Activated effector memory CD4-positive, alpha-beta T cell treated with anti-CD3 and anti-CD28 coated beads, Interleukin-2, amount 50 U/mL, for 16 hours (primary cell): Measurements from ENCODE around the gene SLC9A5.

ENCODE experiments used
- DNase-seq: peaks from one replicate; pipeline ENCODE4 v3.0.0-alpha.2; 2020

Gene SLC9A5

DNA sequence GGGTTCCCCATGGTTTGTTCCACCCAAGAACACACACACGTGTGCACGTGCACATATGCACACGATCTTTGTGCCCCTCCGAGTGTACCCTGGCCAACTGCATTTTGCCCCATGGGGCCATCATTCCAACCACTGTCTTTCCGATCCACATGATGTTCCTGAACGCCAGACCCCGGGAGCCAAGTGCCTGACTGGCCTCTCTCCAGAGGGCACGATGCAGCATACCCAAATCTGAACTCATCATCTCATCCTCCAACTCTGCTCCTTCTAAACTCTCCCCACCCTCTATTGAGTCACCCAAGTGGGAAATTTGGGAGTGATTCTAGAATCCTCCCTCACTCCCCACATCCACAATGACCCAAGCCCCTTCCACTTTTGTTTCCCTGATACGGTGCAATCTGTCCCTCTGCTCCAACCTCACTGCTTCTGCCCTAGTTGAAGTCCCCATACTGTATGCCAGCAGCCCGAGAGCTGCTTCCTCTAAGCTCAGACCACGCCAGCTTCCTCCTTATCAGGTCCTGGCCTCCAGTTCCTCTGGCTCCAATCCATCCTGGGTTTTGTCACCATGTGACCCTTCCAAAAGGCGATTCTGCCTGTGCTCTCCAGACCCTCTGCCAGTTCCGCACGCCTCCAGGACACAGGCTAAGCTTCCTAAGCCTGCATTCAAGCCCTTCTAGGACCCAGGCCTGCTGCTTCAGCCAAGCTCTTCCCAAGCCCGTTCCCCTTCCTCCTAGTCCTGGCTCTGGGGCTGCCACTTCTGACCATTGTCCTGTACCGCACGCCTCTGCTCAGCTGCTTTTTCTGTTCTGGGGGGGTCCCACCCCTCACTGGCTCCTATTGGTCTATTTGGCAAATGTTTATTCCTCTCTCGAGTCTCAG, 31.9 kb upstream of the SLC9A5 start:
- DNase-seq: no peak

DNA sequence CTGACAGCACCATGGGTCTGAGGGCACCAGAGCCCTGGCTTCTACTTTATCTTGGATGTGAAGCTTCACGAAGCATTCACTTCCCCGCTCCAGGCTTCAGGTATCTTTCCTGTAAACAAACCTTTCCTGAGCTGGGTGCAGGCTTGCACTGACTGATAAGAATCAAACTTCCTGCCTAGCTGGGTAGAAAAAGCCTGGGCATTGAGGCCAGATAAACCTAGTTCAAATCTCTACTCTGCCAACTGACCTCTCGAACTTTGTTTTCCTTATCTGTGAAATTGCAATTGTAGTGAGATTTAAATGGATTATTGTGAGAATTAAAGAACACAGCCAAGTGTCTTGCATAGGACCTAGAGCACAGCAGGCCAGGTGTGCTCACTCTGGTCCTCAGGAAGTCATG, 24.8 kb upstream of the SLC9A5 start:
- no peak for DNase-seq

DNA sequence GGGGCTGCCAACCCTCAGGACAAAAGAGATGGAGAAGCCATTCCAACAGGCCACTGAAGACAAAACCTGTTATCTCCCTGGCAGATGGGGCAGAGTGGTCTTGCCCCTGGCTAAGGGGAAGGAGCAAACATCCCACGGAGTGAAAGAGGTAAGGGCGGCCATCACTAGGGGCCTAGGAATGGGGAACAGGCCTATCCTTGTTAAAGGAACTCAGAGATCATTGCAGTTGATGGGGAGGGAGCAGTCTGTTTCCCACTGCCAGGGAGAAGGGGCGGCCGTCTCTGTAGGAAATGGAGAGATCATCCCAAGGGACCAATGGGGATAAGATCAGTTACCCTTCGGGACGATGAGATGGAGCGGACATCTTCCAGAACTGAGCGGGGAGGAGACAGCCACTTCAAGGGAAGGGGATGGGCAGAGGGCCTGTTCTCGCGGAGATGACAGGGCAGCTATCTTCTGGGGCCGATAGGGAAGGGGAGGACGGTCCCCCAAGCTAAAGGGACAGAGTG, 22.4 kb upstream of the SLC9A5 start:
- DNase-seq: no peak

DNA sequence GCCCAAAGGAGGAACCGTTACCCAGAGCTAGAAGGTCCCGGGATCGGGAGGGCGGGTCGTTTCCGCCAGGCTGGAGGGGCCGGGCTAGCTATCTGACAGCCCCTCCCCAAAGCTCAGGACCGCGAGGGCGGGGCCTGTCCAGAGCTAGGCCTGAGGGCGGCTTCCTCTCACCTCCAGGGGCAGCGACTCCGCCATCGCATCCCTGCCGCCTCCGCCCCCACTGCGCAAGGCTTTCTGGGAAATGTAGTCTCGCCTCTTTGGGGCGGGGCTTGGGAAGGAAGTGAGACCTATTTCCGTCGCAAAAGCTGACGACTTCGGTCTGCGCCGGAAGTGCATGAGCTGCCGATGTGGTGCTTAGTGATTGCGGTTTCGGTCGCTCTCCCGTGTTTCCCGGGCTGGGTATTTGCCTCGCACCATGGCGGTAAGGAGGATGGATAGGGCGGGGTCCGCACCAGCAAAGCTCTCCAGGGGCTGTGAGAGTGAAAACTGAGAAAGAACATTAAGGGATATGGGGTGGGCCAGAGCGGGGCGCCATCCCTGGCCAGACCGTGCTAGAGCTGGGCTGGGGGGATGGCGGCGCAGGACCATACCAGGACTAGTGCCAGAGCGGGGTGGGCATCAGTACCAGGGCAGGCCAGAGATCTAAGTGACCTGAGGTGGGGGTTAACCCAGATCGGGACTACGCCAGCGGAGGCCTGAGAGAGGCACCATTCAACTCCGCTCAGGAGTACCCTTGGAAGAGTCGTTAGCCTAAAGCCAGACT, 21.8 kb upstream of the SLC9A5 start, which contains the start of gene TMEM208:
TMEM208 (plus strand) TSS at position 327 of the 763 bp plus-strand sequence; CDS start at position 416, 89 bp downstream.
- DNase-seq: peak; percentile 99

DNA sequence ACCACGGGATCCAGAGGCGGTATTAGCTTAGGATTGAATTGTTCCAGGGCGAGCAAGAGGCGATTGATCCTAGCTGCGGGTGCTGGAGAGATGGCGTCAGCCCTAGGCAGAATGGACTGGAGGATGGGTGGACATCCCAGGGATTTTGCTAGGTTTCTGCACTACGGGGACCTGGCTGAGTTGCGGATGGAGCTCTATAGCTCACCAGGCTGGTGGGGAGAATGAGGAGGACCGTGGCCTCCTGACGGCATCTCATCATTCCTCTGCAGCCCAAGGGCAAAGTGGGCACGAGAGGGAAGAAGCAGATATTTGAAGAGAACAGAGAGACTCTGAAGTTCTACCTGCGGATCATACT, 21.2 kb upstream of the SLC9A5 start:
- no peak for DNase-seq

DNA sequence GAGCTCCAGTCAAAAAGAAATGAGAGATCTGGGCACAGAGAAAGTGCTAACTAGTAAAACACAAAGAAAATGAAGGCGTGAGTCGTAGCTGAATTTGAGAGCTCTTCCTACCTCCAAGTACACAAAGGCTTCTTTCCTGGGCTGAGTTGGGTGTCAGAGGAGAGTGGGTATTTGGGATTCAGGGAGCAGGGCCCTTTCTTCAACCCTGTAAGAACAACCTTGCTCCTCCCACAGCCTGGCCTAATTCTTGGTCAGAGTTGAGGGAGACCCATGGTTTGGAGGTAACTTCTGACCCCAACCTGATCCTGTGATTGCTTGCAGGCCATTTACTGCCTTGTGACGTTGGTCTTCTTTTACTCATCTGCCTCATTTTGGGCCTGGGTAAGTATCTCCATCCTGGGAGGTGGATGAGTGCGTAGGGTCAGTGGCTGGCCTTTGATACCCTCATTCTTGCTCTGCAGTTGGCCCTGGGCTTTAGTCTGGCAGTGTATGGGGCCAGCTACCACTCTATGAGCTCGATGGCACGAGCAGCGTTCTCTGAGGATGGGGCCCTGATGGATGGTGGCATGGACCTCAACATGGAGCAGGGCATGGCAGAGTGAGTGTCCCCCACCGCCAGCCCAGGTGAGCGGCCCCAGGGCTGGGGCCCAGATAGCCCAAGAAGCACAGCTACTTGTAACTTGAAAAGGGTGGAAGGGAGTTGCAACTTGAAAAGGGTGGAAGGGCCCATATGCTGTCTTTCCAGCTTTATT, 20.6 kb upstream of the SLC9A5 start:
- DNase-seq: no peak

DNA sequence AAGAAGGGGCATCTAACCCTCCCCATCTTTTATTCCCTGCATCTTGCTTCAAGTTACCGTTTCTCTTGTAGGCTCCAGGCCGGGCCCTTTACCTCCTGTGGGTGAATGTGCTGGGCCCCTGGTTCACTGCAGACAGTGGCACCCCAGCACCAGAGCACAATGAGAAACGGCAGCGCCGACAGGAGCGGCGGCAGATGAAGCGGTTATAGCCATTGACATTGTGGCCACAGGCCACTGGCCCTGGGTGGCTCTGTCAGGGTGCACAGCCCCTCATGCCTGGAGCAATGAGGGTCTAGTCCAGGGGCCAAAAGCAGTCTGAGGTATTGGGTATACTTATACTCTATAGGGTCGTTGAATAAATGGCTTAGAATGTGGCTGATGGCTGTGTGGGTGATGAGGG, 19.9 kb upstream of the SLC9A5 start:
- no peak for DNase-seq

DNA sequence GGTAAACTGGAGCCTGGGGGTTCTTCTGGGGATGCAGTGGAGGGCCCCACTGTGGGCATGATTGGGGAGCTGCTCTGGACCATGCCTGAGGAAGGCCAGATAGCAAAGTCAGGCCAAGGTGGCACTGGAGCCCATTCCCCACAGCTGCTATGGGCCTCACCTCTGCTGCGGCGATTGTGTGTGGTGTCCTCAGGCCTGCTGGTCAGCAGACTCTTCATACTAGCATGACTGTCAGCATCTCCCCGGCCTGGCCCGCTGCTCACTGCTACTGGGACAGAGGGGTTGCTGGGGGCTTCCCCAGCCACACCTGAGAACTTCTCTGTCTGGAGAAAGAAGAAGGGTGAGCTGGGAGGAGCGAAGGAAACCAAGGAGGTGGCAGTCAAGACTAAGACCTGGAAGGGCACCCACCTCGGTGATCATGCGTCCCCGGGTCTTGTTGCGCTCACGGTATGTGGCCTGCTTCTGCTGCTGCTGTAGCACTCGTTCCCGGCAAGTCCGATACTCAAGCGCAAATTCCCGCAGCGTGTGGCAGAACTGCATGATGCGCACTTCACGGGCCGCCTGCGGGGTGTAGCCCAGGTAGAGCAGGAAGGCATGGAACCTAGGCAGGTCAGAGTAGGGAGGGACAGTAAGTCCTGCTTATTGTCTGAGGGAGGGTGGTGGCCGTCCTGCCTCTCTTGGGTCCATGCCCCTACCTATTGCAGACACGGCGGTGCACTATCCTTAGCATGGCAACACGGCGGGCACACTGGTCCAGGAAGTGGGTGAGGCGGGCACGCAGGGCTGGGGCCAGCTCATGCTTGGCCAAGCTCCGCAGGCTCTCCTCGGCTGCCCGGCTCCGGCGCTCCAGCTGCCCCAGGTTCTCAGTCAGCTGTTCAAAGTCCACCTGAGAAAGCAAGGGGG, 18.6 kb upstream of the SLC9A5 start:
- no peak for DNase-seq

DNA sequence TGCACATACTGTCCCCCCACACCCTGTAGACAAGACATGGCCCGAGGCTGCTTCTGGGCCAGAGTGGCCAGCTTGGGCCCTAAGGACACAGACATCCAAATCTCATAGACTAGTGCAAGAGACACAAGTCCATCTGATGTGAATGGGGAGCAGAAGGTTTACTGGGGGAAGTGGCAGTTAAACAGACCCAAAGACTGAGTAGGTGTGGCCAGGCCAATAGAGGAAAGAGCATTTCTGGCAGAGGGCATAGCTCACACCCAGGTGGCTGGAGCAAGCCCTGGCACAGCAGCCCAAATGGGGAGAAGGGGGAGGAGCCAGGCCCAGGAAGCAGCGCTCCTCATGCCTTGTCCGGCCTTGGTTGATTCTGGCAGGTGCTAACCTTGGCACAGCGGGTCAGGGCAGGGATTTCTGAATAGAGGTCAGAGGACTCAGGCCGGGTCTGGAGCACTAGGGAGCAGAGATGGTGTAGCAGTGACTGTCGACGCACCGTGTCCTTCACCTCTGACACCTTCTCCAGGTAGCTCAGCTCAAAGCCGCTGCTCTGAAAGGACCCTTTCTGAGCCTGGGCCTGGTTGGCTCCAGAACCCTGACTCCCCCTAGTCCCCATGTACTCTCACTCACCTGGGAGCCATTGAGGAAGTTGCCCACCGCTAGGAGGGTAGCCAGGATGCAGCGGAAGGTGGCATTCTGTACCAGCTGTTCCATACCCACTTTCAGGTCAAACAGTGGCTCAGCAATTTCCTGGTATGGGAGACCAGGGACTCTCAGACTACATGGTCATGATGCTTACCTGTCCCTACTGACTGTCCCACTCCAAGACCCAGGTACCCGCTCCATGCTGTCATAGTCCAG, 17.7 kb upstream of the SLC9A5 start:
- DNase-seq: no peak

DNA sequence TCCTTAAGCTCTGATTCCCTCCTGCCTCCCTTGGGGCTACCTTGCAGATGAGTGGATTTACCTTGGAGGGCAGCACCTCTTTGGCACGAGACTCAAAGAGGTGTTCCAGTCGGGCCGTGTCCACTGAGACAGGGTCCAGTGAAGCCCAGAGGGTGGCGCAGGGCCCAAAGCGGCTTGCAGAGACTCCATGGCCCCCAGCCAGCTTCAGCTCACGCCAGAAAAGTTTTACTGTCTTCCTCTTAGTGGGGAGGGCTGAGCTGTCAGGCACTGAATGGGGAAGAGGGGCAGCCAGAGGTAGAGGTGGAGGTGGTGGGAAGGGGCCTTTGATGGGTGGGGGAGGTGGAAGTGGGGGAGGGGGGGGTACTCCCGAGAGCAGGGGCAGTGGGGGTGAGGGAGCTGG, 15.2 kb upstream of the SLC9A5 start:
- no peak for DNase-seq

DNA sequence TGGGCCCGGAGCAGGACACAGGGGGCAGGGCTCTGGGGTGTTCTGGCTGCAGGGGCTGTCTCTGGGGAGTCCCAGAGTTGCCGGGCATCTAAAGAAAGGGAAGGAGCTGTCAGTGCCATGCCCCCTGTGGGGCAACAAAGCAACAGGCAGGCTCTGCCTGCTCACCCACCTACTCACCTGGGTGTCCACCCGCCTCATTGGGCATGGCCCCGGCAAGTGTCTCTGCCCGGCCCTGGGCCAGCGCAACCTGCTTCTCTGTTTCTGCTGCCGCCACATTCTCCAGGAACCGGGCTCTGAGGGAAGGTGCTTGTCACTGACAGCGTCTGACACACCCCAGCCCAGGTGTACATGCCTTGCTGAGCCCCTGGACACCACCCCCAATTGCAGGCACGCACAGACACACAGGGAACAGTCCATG, 14.6 kb upstream of the SLC9A5 start:
- no peak for DNase-seq

DNA sequence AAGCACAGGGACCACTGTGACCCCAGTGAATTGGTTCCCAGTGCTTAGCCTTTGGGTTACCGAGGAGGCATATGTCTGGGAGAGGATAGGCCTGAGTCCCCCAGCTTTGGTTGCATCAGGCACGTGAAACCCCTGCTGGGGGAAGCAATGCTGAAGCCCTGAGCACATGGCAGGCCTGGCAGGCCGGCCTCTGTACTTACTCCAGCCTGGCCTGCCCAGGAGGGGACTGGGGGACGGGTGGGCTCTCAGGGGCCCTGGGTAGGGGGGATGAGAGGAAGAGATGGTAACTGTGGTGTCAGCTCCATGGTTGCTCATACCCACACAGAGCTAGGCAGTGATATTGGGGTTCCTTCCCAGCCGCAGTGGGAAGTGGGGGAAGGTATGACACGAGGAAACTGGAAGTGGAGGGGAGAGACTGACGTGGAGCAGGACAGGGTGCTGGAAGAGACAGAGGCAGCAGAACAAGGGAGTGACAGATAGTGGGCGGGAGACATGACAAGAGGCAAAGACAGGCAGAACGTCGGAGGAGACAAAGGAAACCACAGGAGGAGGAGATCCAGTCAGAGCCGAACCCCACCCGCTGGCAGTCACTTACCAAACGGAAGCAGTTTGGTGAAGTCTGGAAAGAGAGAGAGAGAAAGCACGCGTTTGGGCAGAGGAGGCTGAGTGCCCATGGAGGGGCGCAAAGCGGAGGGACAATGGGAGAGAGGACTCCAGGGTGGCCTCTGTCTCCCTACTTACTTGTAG, 12.8 kb upstream of the SLC9A5 start:
- DNase-seq: peak; percentile 85

DNA sequence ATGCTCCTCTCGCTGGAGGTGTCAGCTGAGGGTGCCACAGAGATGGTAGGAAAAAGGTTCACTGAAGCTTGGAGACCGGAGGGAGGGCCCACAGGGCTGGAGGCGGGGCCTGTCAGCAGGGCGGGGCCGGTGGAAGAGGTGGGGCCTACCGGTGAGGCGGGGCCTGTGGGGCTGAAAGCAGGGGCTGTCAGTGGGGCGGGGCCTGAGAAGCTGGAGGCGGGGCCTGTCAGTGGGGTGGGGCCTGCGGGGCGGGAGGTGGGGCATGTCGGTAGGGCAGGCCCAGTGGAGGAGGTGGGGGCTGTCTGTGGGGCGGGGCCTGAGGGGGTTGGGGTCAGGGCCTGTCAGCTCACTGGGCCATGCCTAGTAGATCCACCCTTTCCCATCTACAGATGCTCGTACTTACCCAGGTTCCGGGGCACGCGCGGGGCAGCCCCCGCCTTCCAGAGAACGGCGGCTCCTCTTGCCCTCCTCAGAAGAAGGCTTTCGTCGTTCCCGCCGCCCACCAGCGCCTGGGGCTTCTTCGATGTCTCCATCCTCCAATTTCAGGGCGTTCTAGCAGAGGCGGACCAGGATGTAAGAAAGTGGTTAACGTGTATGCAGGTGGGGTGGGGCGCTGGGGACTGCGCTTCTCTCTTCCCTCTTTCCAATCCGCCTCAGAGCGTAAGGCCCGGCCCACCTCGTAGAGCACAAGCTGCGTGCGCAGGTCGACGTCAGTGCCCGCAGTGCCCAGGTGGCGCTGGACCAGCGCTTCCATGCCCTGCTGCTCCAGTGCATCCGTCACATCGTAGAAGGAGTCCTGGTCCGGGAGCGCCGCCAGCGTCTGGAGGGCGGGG, 12.0 kb upstream of the SLC9A5 start:
- peak; percentile 91 for DNase-seq

DNA sequence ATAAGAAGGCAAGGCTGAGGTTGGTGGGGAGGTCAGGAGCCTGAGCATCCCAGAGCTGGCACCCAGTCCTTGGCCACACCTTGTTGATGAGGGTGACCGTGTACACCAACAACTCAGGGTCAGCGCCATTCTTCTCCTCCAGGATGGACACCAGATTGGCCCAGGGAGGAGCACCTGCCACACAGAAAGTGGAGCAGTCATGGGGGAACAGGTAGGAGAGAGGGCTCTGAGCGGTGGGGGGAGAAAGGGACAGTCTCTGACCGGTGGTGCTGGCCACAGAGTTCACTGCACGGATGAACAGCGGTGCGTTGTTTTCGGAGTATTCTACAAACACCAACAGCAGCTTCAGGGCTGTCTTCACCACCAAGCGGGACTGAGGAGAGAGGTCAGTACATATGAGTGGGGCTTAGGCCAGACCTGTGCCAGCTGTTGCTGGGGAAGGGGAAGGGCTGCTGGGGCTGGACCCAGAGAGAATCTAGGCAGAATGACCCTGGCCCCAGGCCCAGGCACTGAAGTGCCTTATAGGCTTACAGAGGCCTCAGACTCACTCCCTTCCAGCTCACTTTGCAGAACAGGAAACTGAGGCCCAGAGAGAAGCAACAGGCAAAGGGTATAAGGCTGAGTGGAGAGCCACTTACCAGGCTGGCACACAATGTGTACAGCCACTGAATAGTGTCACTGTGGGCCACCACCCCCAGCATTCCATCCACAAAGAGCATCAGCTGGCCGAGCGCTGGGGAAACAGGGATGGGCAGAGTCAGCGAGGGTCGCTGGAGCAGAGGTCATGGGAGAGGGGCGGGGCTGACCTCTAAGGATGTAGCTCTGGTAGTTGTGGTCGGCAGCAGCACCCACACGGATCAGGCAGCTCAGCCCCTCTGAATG, 11.1 kb upstream of the SLC9A5 start:
- DNase-seq: no peak

DNA sequence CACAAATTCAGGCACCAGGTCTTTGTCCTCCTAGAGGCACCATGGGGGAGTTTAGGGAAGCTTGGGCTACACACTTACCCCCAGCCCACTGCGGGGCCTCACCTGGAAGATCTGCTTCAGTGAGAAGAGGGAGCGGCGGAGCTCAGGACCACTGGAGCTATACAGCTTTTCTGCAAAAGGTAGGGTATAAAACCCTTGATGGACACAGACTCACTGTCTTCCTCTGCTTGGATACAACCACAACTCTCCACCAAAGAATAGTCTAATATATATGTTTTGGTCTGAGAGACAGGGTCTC, 10.6 kb upstream of the SLC9A5 start:
- no peak for DNase-seq

DNA sequence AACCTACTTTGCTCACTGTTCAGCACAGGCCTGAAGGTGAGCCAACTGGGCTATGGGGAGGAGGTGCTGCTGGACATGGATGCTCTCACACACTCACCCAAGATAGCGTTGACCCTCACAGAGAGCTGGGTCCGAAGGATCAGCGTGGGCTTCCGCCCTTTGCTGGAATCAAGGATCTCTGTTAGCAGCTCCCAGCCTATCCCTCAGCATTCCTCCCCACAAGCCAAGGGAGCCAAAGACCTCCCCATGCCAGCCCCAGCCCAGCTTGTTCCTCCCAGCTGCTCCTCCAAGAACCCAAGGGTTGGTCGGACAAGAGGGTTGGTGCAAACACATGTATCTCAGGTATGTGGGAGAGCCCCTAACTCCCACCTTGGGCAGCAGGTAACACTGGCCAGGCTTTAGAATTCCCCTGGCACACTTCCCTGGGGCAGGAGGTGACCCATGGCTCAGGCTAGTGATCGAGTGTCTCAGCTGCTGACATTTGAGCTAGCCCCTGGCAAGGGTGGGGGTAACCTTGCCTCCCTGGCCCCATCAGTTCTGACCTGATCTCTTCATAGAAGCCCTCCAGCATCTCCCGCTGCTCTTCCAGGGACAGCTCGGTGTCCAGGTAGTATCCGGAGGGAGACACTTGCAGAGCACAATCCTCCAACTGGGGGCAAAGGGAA, 9.8 kb upstream of the SLC9A5 start:
- DNase-seq: no peak

DNA sequence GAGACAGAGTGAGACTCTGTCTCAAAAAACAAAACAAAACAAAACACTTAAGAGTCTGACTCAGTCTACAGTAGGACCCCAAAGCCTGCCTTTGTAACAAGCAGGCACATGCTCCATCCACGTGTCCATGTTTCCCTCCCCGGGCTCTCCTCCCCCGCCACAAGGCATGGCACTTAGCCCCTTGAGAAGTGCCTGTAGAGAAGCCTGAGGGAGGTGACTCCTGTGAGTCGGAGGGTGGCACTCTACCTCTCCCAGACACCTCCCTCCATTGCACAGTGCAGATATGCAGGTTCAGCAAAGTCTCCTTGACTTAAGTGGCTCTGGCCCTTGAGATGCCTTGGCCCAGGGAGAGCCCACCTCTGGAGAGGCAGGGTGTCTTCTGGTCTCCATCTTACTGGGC, 8.3 kb upstream of the SLC9A5 start:
- no peak for DNase-seq
